Tibial artery (tissue), 4 donors: ENCODE data around the gene EPHA6.

Source experiments
- DNase-seq, 2 donors: peaks; one replicate each; pipeline ENCODE4 v3.0.0-alpha.2; 2019
- H3K27ac ChIP-seq, 2 donors: fragments of 200-600 bp; sonication (generic) in 1 of 2; 1 replicate in 1 of 2; 2 replicates in 1 of 2; pipeline ENCODE4 v1.5.1; 2018 to 2019; ENCODE audit warnings: mild to moderate bottlenecking in 1 of 2
- H3K27me3 ChIP-seq, 2 donors: fragments of 200-600 bp; sonication (generic) in 1 of 2; one replicate each; pipeline versions ENCODE4 v1.5.1 to v1.6.0; 2016 to 2019
- H3K36me3 ChIP-seq, 3 donors: fragments of 200-600 bp; sonication (generic) in 2 of 3; one replicate each; pipeline ENCODE4 v1.5.1; 2016 to 2019; ENCODE audit warnings: mild to moderate bottlenecking in 2 of 3
- H3K4me1 ChIP-seq, 4 donors: fragments of 200-600 bp; sonication (generic) in 2 of 4; 1 replicate in 3 of 4; 2 replicates in 1 of 4; pipeline ENCODE4 v1.5.1; 2016 to 2019
- H3K4me3 ChIP-seq, 2 donors: fragments of 200-600 bp; sonication (generic) in 1 of 2; 1 replicate in 1 of 2; 2 replicates in 1 of 2; pipeline ENCODE4 v1.5.1; 2018 to 2019; ENCODE audit warnings: mild to moderate bottlenecking in 2 of 2
- H3K9me3 ChIP-seq, 3 donors: fragments of 200-600 bp; sonication (generic) in 1 of 3; one replicate each; pipeline ENCODE4 v1.5.1; 2016 to 2019
- CTCF ChIP-seq, 2 experiments: fragments of 200-600 bp in 1 of 2; fragments of 450-650 bp in 1 of 2; IDR thresholded peaks; one replicate each; pipeline ENCODE4 v1.5.1; 2017 to 2019; ENCODE audit warnings: antibody characterized with exemption in 2 of 2, mild to moderate bottlenecking in 1 of 2, moderate library complexity in 1 of 2
- intact Hi-C: fragments of 100-400 bp; cut with DNase I; formaldehyde crosslinking; loops from one replicate; pipeline ENCODE4 v1.15.0; 2023; ENCODE audit warnings: low total_unique reads

Gene EPHA6

GRCh38 chr3:97795951-97796350 is 981.6 kb downstream of the EPHA6 start:
- no peaks in the 10 kb centered on the region for H3K4me1 ChIP-seq
- H3K36me3 ChIP-seq, result peaks cover 0 to 5% (median 4%) of the 10 kb centered on the region in 3 donors
- intact Hi-C loops, result no loop called here
- no peak for TF ChIP-seq CTCF (IDR thresholded peaks at IDR 0.05)
- DNase-seq, result no peak
- no peak overlapping the region for H3K4me3 ChIP-seq
- no peaks in the 10 kb centered on the region for H3K9me3 ChIP-seq
- no peak overlapping the region for H3K27ac ChIP-seq
- H3K27me3 ChIP-seq, result no peaks in the 10 kb centered on the region
